Panc1 (cell line): ENCODE results near the gene TRAPPC1.

Experiments used
- REST ChIP-seq, 2 experiments: IDR thresholded peaks; 2 replicates each; pipeline ENCODE4 v1.6.1; 2011 to 2012; ENCODE audit warnings: low read depth in 2 of 2, control low read depth in 1 of 2, low read length in 1 of 2, mild to moderate bottlenecking in 1 of 2, moderate library complexity in 1 of 2; ENCODE audit not compliant: insufficient read depth in 1 of 2
- TF ChIP-seq, protein P1 (sequence below): fragments of 450-650 bp; IDR thresholded peaks from 2 replicates; pipeline ENCODE4 v1.5.1; 2017; ENCODE audit warnings: mild to moderate bottlenecking

DNA sequence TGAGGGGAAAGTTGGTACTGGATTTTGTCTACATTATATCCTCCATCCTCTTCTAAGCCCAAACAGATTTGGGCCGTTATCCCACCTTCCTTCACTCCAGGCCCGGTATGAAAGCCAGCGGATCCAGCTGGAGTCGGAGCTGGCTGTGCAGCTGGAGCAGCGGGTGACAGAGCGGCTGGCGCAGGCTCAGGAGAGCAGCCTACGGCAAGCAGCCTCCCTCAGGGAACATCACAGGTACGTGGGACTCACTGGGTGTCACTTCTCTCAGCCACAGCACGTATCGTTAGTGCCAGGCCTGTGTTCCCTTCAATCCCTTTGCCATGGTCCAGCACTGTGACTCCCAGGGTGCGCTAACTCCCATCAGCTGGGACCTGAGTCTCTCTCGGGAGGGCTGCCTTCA lies 11.5 kb upstream of the TRAPPC1 start:
- TF ChIP-seq, protein P1, sequence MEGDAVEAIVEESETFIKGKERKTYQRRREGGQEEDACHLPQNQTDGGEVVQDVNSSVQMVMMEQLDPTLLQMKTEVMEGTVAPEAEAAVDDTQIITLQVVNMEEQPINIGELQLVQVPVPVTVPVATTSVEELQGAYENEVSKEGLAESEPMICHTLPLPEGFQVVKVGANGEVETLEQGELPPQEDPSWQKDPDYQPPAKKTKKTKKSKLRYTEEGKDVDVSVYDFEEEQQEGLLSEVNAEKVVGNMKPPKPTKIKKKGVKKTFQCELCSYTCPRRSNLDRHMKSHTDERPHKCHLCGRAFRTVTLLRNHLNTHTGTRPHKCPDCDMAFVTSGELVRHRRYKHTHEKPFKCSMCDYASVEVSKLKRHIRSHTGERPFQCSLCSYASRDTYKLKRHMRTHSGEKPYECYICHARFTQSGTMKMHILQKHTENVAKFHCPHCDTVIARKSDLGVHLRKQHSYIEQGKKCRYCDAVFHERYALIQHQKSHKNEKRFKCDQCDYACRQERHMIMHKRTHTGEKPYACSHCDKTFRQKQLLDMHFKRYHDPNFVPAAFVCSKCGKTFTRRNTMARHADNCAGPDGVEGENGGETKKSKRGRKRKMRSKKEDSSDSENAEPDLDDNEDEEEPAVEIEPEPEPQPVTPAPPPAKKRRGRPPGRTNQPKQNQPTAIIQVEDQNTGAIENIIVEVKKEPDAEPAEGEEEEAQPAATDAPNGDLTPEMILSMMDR = no peak
- TF ChIP-seq REST (IDR thresholded peaks at IDR 0.05; ENCODE audit: insufficient read depth in 1 of 2, low read depth in 2 of 2, low read length in 1 of 2) = no peak
